SK-N-SH (cell line): ENCODE measurements around the gene INF2. TPM values are rescaled to one million over a fixed set of nuclear protein-coding genes. Genes with fewer than 3 reads are reported as not detected.

ENCODE experiments used
- CTCF ChIA-PET: fragments of 300-600, 350-600 bp; formaldehyde crosslinking; extraction: SDS; loops from one replicate; lab custom pipeline; 2021; lab: Yijun Ruan, JAX
- POLR2A ChIA-PET: fragments of 350-600 bp; sonication (Branson Sonifier 250); formaldehyde crosslinking; extraction: SDS; loops from one replicate; lab custom pipeline; 2020; ENCODE audit warnings: antibody characterized with exemption, inconsistent platforms; lab: Yijun Ruan, JAX
- DNase-seq: peaks from one replicate; pipeline ENCODE4 v3.0.0; 2012
- H2AFZ ChIP-seq: fragments of 200-600 bp; sonication (generic); 2 replicates; pipeline ENCODE4 v1.8.1; 2016; ENCODE audit warnings: antibody characterized with exemption, mild to moderate bottlenecking, low read depth
- H3F3A ChIP-seq: fragments of 200-600 bp; sonication (generic); replicated peaks from 2 replicates; pipeline ENCODE3; 2016; ENCODE audit warnings: antibody characterized with exemption, mild to moderate bottlenecking; ENCODE audit not compliant: insufficient read depth
- H3K27ac ChIP-seq, 2 experiments: fragments of 200-500 bp in 1 of 2; fragments of 200-600 bp in 1 of 2; sonication (Bioruptor generic) in 1 of 2; sonication (generic), shearing (Covaris generic) in 1 of 2; 2 replicates each; pipeline versions ENCODE4 v1.5.1 to v1.6.1; 2014 to 2016; ENCODE audit warnings: low read depth in 2 of 2, inconsistent platforms in 1 of 2, low read length in 1 of 2, mild to moderate bottlenecking in 1 of 2, mixed read lengths in 1 of 2
- H3K27me3 ChIP-seq: fragments of 200-600 bp; sonication (generic), shearing (Covaris generic); 2 replicates; pipeline ENCODE4 v1.6.1; 2016; ENCODE audit warnings: mixed run types; ENCODE audit not compliant: insufficient read depth
- H3K36me3 ChIP-seq, 2 experiments: fragments of 200-500 bp in 1 of 2; fragments of 200-600 bp in 1 of 2; sonication (Bioruptor generic) in 1 of 2; sonication (generic) in 1 of 2; replicated peaks in 1 of 2; 2 replicates each; pipeline versions ENCODE3 to v1.5.1; 2014 to 2016; ENCODE audit warnings: low read length in 1 of 2, mild to moderate bottlenecking in 1 of 2; ENCODE audit not compliant: insufficient read depth in 2 of 2, control insufficient read depth in 1 of 2
- H3K4me1 ChIP-seq, 2 experiments: fragments of 200-500 bp in 1 of 2; fragments of 200-600 bp in 1 of 2; sonication (Bioruptor generic) in 1 of 2; sonication (generic), shearing (Covaris generic) in 1 of 2; 2 replicates each; pipeline versions ENCODE4 v1.5.1 to v1.6.1; 2014 to 2016; ENCODE audit warnings: low read depth in 1 of 2, low read length in 1 of 2, mixed run types in 1 of 2; ENCODE audit not compliant: insufficient read depth in 2 of 2, control insufficient read depth in 1 of 2
- H3K4me2 ChIP-seq: fragments of 200-600 bp; sonication (generic), shearing (Covaris generic); 2 replicates; pipeline ENCODE4 v1.6.1; 2017; ENCODE audit warnings: mixed run types
- H3K4me3 ChIP-seq, 2 experiments: fragments of 200-500 bp in 1 of 2; fragments of 200-600 bp in 1 of 2; sonication (Bioruptor generic) in 1 of 2; sonication (generic), shearing (Covaris generic) in 1 of 2; 2 replicates each; pipeline versions ENCODE4 v1.5.1 to v1.8.1; 2014 to 2016; ENCODE audit warnings: low read depth in 2 of 2, inconsistent platforms in 1 of 2, low read length in 1 of 2, mild to moderate bottlenecking in 1 of 2, mixed read lengths in 1 of 2, moderate library complexity in 1 of 2
- H3K79me2 ChIP-seq: fragments of 200-600 bp; sonication (generic); 2 replicates; pipeline ENCODE4 v1.8.1; 2017; ENCODE audit warnings: mild to moderate bottlenecking; ENCODE audit not compliant: insufficient read depth
- H3K9ac ChIP-seq: fragments of 200-600 bp; sonication (generic); 2 replicates; pipeline ENCODE4 v1.6.1; 2017; ENCODE audit warnings: mixed run types
- H3K9me2 ChIP-seq: fragments of 200-600 bp; sonication (generic); 2 replicates; pipeline ENCODE4 v1.6.1; 2017; ENCODE audit warnings: mixed run types
- H3K9me3 ChIP-seq: fragments of 200-600 bp; sonication (generic); 2 replicates; pipeline ENCODE4 v1.6.1; 2017; ENCODE audit warnings: mixed run types, mild to moderate bottlenecking, moderate library complexity
- H4K20me1 ChIP-seq: fragments of 200-600 bp; sonication (generic); 2 replicates; pipeline ENCODE4 v1.6.1; 2017; ENCODE audit warnings: mild to moderate bottlenecking, mixed run types; ENCODE audit not compliant: insufficient read depth
- CTCF ChIP-seq: fragments of 200-600 bp; sonication (generic); IDR thresholded peaks from 2 replicates; pipeline ENCODE4 v1.6.1; 2017; ENCODE audit warnings: antibody characterized with exemption, mild to moderate bottlenecking, moderate library complexity
- EZH2phosphoT487 ChIP-seq: fragments of 200-600 bp; sonication (generic); IDR thresholded peaks from 2 replicates; pipeline ENCODE4 v1.6.1; 2017; ENCODE audit warnings: low read depth, mixed run types, mild to moderate bottlenecking, antibody characterized with exemption, moderate library complexity, borderline replicate concordance
- MXI1 ChIP-seq: IDR thresholded peaks from 2 replicates; pipeline ENCODE4 v1.6.1; 2012; ENCODE audit warnings: mild to moderate bottlenecking, low read depth, low read length, improper control_type of control experiment
- NFIC ChIP-seq: IDR thresholded peaks from 2 replicates; pipeline ENCODE4 v1.4.0; 2012; ENCODE audit warnings: borderline replicate concordance
- NRF1 ChIP-seq: IDR thresholded peaks from 2 replicates; pipeline ENCODE4 v1.6.1; 2012; ENCODE audit warnings: low read depth, mild to moderate bottlenecking, low read length
- SMC3 ChIP-seq: IDR thresholded peaks from 2 replicates; pipeline ENCODE4 v1.6.1; 2012; ENCODE audit warnings: low read depth, low read length, improper control_type of control experiment
- TEAD4 ChIP-seq: IDR thresholded peaks from 2 replicates; pipeline ENCODE4 v1.4.0; 2012; ENCODE audit warnings: mild to moderate bottlenecking, borderline replicate concordance; ENCODE audit not compliant: insufficient read depth
- WGBS: methylation state at CpG from one replicate; pipeline ENCODE4 v1.1.6; 2017; ENCODE audit warnings: low lambda C conversion rate; 5-methylcytosine and 5-hydroxymethylcytosine counted together
- polyA plus RNA-seq, 3 experiments: library from polyadenylated mRNA; depleted of rRNA; stranded (reverse); fragments of >200 nt; gene quantifications; 2 replicates each; pipeline ENCODE4 v1.2.3, GENCODE V29; 2012
- TF ChIP-seq, protein P1 (sequence below): IDR thresholded peaks from 2 replicates; pipeline ENCODE4 v1.4.0; 2012; ENCODE audit warnings: low read depth, borderline replicate concordance

INF2 gene
- polyA plus RNA-seq, 1 of the 3 experiments (the other 2 are of a cell fraction), result 32.5 TPM

DNA sequence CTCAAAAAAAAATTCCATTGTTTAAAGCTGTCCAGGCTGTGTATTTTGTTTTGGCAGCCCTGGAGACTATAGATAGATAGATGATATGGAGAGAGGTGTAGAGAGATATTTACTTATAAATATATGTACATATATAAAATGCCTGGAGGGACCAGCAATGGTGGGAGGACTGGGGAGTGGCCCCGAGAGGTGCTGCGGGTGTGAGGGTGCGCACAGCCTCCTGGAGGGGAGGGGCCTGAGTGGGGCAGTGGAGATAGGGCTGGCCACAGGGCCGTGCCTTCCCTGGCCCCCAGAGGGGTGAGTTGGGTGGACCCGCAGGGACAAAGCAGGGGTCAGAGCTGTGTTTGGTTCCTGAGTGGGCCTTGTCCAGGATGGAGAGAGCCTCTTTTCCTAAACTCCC, 41.1 kb downstream of the INF2 start:
- ChIA-PET POLR2A (interaction anchor here (1.0 kb wide), 1 partner anchor 22 kb away, joined by 3 read pairs; the partner anchor contains the start of gene SIVA1), CTCF (interaction anchor here (1.0 to 2.1 kb wide), 5 partner anchors 21 to 97 kb away, joined by 3 to 7 read pairs (median 3); no protein-coding TSS in a partner anchor)
- H3K27me3 ChIP-seq, result no peaks in the 10 kb centered on the region
- TF ChIP-seq, protein P1, sequence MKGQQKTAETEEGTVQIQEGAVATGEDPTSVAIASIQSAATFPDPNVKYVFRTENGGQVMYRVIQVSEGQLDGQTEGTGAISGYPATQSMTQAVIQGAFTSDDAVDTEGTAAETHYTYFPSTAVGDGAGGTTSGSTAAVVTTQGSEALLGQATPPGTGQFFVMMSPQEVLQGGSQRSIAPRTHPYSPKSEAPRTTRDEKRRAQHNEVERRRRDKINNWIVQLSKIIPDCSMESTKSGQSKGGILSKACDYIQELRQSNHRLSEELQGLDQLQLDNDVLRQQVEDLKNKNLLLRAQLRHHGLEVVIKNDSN, result no peak
- TF ChIP-seq NFIC, result no peak
- TF ChIP-seq EZH2phosphoT487, result no peak
- no peak for TF ChIP-seq NRF1
- TF ChIP-seq MXI1, result no peak
- TF ChIP-seq SMC3, result no peak
- no peaks in the 10 kb centered on the region for H3K36me3 ChIP-seq
- no peak for DNase-seq
- H3K4me1 ChIP-seq, result peaks cover 0 to 13% of the 10 kb centered on the region in 2 experiments; a peak in 1 of 4 replicates
- WGBS, result 76% methylated on average over 5 of the region's 5 CpGs
- H3K9ac ChIP-seq, result no peak overlapping the region
- H4K20me1 ChIP-seq, result no peaks in the 10 kb centered on the region
- H3K9me2 ChIP-seq, result no peaks in the 10 kb centered on the region
- H3K4me2 ChIP-seq, result no peak overlapping the region
- no peak overlapping the region for H3K4me3 ChIP-seq
- H3K79me2 ChIP-seq, result no peaks in the 10 kb centered on the region
- no peaks in the 10 kb centered on the region for H3F3A ChIP-seq
- no peaks in the 10 kb centered on the region for H3K9me3 ChIP-seq
- H2AFZ ChIP-seq, result no peak overlapping the region
- H3K27ac ChIP-seq, result no peak overlapping the region

DNA sequence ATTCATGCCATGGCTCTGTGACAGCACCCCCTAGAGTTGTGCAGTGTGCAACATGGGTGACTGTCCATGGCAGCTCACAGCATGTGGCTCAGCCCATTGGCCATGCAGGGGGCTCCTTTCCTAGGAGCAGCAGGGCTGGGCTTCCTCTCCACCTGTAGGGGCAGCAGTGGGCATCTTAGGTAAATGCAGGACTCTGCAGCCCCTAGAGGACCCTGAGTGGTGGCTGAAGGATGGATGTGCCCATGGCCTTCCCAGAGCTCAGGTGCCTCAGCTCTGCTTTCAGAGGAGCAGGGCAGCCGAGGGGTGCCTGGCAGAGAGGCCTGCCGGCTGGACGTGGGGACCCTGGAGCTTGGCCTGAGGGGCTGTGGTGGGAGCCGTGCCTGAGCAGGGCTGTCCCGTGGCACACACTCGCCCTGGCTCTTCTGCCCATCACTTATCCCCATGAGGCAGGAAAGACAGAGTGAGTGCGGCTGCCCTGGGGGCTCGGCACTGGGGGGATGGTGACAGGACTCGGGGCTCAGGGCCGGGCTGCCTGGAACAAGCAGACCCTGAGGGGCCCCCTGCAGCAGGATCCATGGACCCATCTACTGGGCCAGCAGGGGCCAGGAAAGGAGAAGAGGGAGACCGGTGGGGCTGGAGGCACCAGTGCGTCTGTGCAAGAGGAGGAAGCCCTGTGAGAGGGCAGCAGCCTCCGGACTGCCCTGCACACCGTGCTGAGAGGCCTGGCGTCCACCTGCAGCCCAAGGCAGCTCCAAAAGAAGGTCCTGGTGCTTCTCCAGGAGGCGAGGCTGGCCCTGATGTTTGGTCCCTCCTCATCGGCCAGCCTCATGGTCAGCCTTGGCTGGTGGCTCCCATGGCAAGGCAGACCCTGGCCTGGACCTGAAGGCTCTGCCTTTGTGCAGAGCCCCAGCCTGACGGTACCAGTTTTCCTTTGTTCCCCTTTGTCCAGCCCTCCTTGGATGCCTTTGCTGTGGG, 42.2 kb downstream of the INF2 start:
- H3K9me2 ChIP-seq, result no peaks in the 10 kb centered on the region
- peaks cover 0 to 9% of the 10 kb centered on the region in 2 experiments; a peak in 1 of 4 replicates for H3K4me1 ChIP-seq
- no peaks in the 10 kb centered on the region for H3F3A ChIP-seq
- peak; percentile 46 for TF ChIP-seq CTCF
- no peak for TF ChIP-seq SMC3
- no peak for TF ChIP-seq TEAD4
- no peak overlapping the region for H2AFZ ChIP-seq
- DNase-seq, result peak; percentile 75
- POLR2A ChIA-PET, result interaction anchor here (1.0 kb wide), 1 partner anchor 21 kb away, joined by 3 read pairs; the partner anchor contains the start of gene SIVA1
- H3K79me2 ChIP-seq, result no peaks in the 10 kb centered on the region
- no peak overlapping the region for H3K9ac ChIP-seq
- H3K27ac ChIP-seq, result no peak overlapping the region
- CTCF ChIA-PET, result interaction anchor here (1.0 to 4.4 kb wide), 7 partner anchors 7 to 95 kb away, joined by 3 to 21 read pairs (median 5); partner anchors contain the start of genes ADSS1 and SIVA1
- no peaks in the 10 kb centered on the region for H3K27me3 ChIP-seq
- H4K20me1 ChIP-seq, result no peaks in the 10 kb centered on the region
- WGBS, result 94% methylated on average over 11 of the region's 18 CpGs
- H3K9me3 ChIP-seq, result no peaks in the 10 kb centered on the region
- no peak overlapping the region for H3K4me3 ChIP-seq
- H3K36me3 ChIP-seq, result no peaks in the 10 kb centered on the region
- H3K4me2 ChIP-seq, result no peak overlapping the region
